ENCODE measurements around the gene CEP128.

The CEP128 gene

DNA sequence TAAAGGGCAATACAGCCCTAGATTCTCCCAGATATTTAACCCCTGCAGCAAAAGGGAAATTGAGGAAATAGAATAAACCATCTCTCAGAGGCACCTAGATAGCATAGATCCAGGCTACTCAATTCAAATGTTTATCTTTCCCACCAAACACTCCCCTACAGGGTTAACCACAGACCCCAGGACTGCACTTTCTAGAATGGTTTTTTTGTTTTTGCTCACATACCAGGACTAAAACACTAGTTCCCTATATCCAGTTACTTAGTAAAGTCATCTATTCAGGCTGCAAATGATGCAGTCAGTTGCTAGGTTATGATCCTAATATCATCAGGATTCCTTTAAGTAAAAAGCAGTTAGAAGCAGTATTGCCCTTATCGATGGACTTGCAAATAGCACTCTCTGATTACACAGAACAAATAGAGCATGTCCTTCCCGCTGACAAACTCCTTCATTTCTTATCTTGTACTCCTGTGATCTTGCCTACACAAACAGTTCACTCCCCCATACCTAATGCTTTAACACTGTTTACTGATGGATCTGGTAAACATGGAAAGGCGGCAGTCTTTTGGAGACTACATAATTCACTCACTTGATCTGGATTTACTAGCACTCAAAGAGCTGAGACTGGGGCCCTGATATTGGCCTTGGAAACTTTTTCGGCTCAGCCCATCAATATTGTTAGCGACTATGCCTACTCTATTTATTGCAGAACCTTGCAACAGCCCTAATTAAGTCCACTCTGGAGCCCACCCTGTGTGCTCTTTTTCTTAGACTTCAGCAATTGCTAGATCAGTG lies 473.0 kb downstream of the CEP128 start:
- FAIRE-seq, result no peak

DNA sequence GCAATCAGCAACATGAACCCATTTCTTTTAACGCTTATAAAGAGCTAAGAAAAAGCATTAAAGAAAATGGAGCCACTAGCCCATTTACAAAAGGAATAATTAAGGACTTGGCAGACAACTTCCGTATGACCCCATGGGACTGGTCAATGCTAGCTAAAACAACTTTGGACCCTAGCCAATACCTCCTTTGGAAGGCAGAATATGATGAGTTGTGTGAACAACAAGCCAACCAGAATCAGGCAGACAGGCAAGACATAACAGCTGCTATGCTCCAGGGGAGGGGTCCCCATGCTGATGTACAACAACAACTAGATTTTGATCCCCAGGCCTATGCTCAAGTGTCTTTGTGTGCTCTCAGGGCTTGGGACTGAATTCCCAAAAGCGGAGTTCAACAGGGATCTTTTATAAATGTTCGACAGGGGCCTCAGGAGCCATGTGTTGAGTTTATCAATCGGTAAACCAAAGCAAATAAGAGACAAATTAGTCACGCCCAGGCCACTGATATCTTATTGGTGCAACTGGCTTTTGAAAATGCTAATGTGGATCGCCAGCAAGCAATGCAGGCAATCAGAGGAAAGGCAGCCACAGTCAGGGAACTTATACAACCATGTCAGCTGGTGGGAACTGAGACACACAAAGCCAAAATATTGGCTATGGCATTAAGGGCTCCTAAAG lies 475.9 kb downstream of the CEP128 start:
- FAIRE-seq, result no peak

DNA sequence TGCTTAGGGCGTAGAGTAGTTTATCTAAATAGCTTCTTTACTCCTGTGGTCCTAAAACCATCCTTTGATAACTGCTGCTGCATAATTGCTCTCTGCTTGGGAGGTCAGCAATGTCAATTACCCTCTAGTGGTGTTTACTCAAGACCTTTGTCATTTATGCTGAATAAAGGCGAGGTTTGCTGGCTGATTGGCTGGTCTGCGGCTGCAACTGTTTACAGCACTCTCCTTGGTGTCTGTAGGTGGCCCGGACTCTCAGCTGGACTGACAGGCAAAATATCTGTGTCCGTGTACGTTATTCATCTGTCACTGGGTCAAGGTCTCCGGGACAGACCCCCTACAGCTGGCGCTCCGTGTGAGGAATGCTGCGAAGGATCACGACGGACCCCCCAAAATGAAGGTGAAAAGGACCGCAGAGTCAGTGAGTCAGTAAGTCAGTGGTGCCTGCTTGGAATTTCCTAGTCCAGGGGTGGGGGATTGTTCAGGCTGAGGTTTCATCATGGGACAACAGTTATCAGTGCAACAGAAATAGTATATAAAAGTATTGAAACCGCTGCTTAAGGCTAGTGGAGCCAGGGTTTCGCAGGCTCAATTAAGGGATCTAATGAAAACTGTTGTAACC lies 476.9 kb downstream of the CEP128 start:
- no peak for FAIRE-seq

DNA sequence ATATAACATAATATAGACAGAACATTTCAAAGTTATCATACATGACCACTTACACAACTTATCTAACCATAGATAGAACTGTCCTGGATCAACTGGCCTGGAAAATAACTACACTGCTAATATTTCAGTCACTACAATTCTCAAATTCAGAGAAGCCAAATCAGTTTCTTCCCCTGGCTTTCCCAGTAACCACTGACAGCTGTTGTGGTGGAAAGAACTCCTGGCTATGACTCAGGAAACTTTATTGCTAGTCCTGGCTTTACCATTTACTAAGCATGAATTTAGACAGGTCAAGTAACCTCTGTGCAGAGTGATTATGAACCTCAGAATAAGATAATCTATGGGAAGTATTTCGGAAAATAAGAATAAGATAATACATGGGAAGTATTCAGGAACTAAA lies 485.3 kb downstream of the CEP128 start:
- no peak for FAIRE-seq

DNA sequence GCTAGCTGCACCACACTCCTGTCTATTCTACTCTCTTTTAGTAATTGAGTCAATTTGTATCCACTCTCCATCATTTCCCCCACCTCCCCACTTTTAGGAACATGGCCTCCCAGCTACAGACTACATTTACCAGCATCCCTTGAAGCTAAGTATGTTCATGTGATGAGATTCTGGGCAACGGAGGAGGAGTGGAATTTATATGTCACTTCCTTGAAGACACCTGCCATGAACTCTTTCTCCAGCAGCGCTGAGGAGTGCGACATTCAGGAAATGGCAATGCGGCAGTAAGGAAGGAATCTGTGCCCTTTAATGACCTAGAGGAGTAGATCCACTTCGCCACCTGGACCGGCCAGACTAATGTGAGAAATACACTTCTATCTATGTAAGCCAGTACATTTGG lies 486.5 kb downstream of the CEP128 start:
- FAIRE-seq, result no peak

DNA sequence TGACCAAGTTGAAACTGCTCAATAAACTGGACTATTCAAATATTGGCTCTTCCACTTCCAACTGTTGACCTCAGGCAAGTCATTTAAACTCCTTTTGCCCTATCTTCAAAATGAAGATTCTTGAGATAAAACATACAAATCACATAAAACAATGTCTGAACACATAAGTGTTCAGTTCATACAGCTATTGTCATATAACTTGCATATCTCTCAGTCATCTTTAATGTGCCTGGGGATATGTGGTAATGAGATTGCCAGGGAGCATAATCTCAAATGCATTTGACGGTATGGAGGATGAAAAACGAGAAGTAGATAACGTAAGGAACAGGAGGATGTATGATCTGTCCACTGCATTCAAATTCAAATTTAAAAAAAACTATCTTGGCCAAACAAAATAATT lies 493.3 kb downstream of the CEP128 start:
- FAIRE-seq, result no peak

DNA sequence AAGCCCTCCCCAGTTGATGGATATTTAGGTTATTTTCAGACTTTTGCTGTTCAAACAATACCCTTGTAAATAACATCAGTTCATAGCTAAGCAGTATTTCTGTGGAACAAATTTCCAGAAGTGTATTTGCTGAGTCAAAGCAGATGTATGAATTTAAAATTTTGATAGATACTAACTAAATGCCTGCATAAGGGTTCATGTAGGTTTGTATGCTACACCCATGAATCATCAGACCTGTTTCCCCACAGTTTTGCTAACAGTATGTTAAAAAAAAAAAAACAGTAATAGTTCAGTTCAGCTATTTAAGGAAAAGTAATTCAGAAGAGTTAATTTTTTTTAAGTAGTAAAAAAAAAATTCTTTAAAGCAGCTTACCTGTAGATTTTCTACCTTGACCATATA lies 494.1 kb downstream of the CEP128 start:
- no peak for FAIRE-seq
